Neural cell (in vitro differentiated cells): ENCODE measurements around the gene CCL24. TPM values are rescaled to one million over a fixed set of nuclear protein-coding genes. Genes with fewer than 3 reads are reported as not detected.
A peak's percentile ranks its signal among the peaks of the same experiment; 100 is the strongest.
"Not testable (repeated sequence)": the region's sequence is repeated elsewhere in the genome, so short reads cannot be mapped to it uniquely, and the experiment has no call there.

ENCODE experiments used
- H2AFZ ChIP-seq: fragments of 200-600, 300-800 bp; sonication (generic), shearing (Covaris generic); 2 replicates; pipeline ENCODE4 v1.6.0; 2014; ENCODE audit warnings: low read depth, mild to moderate bottlenecking, antibody characterized with exemption, low read length, moderate library complexity
- H3F3A ChIP-seq: fragments of 200-600 bp; shearing (Covaris generic); 2 replicates; pipeline ENCODE4 v1.6.1; 2016; ENCODE audit warnings: mild to moderate bottlenecking, moderate library complexity, mixed read lengths, antibody characterized with exemption, low read length; ENCODE audit not compliant: insufficient read depth, poor library complexity, severe bottlenecking
- H3K27ac ChIP-seq: fragments of 200-600, 300-800 bp; sonication (generic), shearing (Covaris generic); 2 replicates; pipeline ENCODE4 v1.5.1; 2014; ENCODE audit warnings: mild to moderate bottlenecking, low read length, moderate library complexity
- H3K27me3 ChIP-seq: fragments of 300-800, 200-600 bp; sonication (generic), shearing (Covaris generic); 2 replicates; pipeline ENCODE4 v1.6.0; 2014; ENCODE audit warnings: mild to moderate bottlenecking, low read depth, low read length, moderate library complexity; ENCODE audit not compliant: insufficient read depth
- H3K36me3 ChIP-seq: fragments of 300-800, 200-600 bp; sonication (generic), shearing (Covaris generic); 2 replicates; pipeline ENCODE4 v1.5.1; 2014; ENCODE audit warnings: mild to moderate bottlenecking, antibody characterized with exemption, low read length, moderate library complexity; ENCODE audit not compliant: insufficient read depth
- H3K4me2 ChIP-seq: fragments of 300-800, 200-600 bp; sonication (generic), shearing (Covaris generic); 2 replicates; pipeline ENCODE4 v1.6.0; 2014; ENCODE audit warnings: mild to moderate bottlenecking, low read length
- H3K4me3 ChIP-seq: fragments of 300-800, 200-600 bp; sonication (generic), shearing (Covaris generic); 2 replicates; pipeline ENCODE4 v1.5.1; 2014; ENCODE audit warnings: mild to moderate bottlenecking, low read length, moderate library complexity
- H3K79me2 ChIP-seq: fragments of 200-600 bp; shearing (Covaris generic); replicated peaks from 2 replicates; pipeline ENCODE4 v1.6.0; 2014; ENCODE audit warnings: mild to moderate bottlenecking, low read length, moderate library complexity; ENCODE audit not compliant: insufficient read depth
- H3K9ac ChIP-seq: fragments of 300-800, 200-600 bp; sonication (generic), shearing (Covaris generic); 2 replicates; pipeline ENCODE4 v1.6.1; 2016; ENCODE audit warnings: mild to moderate bottlenecking, low read length, mixed read lengths
- H3K9me2 ChIP-seq: fragments of 200-600 bp; shearing (Covaris generic); 2 replicates; pipeline ENCODE4 v1.6.1; 2016; ENCODE audit warnings: mild to moderate bottlenecking, low read length, mixed read lengths; ENCODE audit not compliant: insufficient read depth
- H3K9me3 ChIP-seq: fragments of 200-600, 300-800 bp; sonication (generic), shearing (Covaris generic); 2 replicates; pipeline ENCODE4 v1.6.1; 2016; ENCODE audit warnings: mild to moderate bottlenecking, mixed run types, low read length, moderate library complexity, mixed read lengths
- H4K20me1 ChIP-seq: fragments of 200-600 bp; shearing (Covaris generic); 2 replicates; pipeline ENCODE4 v1.6.1; 2016; ENCODE audit warnings: mild to moderate bottlenecking, mixed run types; ENCODE audit not compliant: insufficient read depth
- CTCF ChIP-seq: fragments of 450-650 bp; IDR thresholded peaks from 2 replicates; pipeline ENCODE4 v1.5.1; 2014; ENCODE audit warnings: antibody characterized with exemption, mild to moderate bottlenecking, moderate library complexity; ENCODE audit not compliant: poor library complexity, severe bottlenecking
- EZH2 ChIP-seq: fragments of 200-600, 300-800 bp; shearing (Covaris generic), sonication (generic); IDR thresholded peaks from 2 replicates; pipeline ENCODE4 v1.6.1; 2014; ENCODE audit warnings: antibody characterized with exemption, low read length, borderline replicate concordance, mild to moderate bottlenecking; ENCODE audit not compliant: insufficient read depth, poor library complexity, severe bottlenecking
- MXI1 ChIP-seq: fragments of 450-650 bp; conservative IDR thresholded peaks from 2 replicates; pipeline ENCODE4 v1.6.1; 2014; ENCODE audit warnings: antibody characterized with exemption, mild to moderate bottlenecking; ENCODE audit not compliant: poor library complexity, severe bottlenecking
- RAD21 ChIP-seq: fragments of 450-650 bp; conservative IDR thresholded peaks from 2 replicates; pipeline ENCODE4 v1.6.1; 2014; ENCODE audit warnings: antibody characterized with exemption, mild to moderate bottlenecking, moderate library complexity
- REST ChIP-seq: IDR thresholded peaks from 2 replicates; pipeline ENCODE4 v1.6.1; 2012; ENCODE audit warnings: borderline replicate concordance
- SMC3 ChIP-seq: fragments of 450-650 bp; conservative IDR thresholded peaks from 2 replicates; pipeline ENCODE4 v1.6.1; 2014; ENCODE audit warnings: antibody characterized with exemption, mild to moderate bottlenecking, moderate library complexity; ENCODE audit not compliant: poor library complexity
- polyA plus RNA-seq: library from polyadenylated mRNA; depleted of rRNA; stranded (reverse); fragments of >200 nt; gene quantifications from 2 replicates; pipeline ENCODE4 v1.2.3, GENCODE V29; 2014

CCL24 gene
- polyA plus RNA-seq, 1 donor from 2014 or later: not detected

- H3K9me2 ChIP-seq: no peaks in the 10 kb centered on the region
- peak; percentile 86 for TF ChIP-seq SMC3
- TF ChIP-seq CTCF: peak; percentile 84
- TF ChIP-seq REST: no peak
- TF ChIP-seq EZH2: no peak
- TF ChIP-seq MXI1: no peak
- peak; percentile 87 for TF ChIP-seq RAD21
Measured at GRCh38 chr7:75762350-75762917, 51.2 kb downstream of the CCL24 start.

GRCh38 chr7:75761801-75762200 lies 51.8 kb downstream of the CCL24 start:
- H3K9me3 ChIP-seq, H3K27me3 ChIP-seq, H4K20me1 ChIP-seq, H3K79me2 ChIP-seq, H3K27ac ChIP-seq, H3K4me3 ChIP-seq, H2AFZ ChIP-seq, H3F3A ChIP-seq, H3K9ac ChIP-seq, H3K4me2 ChIP-seq, H3K36me3 ChIP-seq, H3K9me2 ChIP-seq: not testable (repeated sequence)

More at GRCh38 chr7:75762350-75762917, 51.2 kb downstream of the CCL24 start:
- Histone ChIP-seq H3K9me3 (no peaks in the 10 kb centered on the region), H3K27ac (no peak overlapping the region), H3K4me3 (no peak overlapping the region), H2AFZ (no peak overlapping the region), H3K4me2 (no peak overlapping the region), H3K27me3 (no peaks in the 10 kb centered on the region), H3F3A (no peaks in the 10 kb centered on the region), H3K79me2 (no peaks in the 10 kb centered on the region), H3K36me3 (no peaks in the 10 kb centered on the region), H3K9ac (no peak overlapping the region), H4K20me1 (no peaks in the 10 kb centered on the region)

Other genes starting within 250 kb of the CCL24 start
- 12.9 and 13.3 TPM in 2 replicates for gene HIP1, start 74.9 kb downstream of the CCL24 start, polyA plus RNA-seq
- not detected in 2 replicates for gene CCL26, start 41.6 kb downstream of the CCL24 start, polyA plus RNA-seq
- 76.4 and 82.1 TPM in 2 replicates for gene RHBDD2, start 65.2 kb upstream of the CCL24 start, polyA plus RNA-seq
- 61.2 and 90.9 TPM in 2 replicates for gene POR, start 101.3 kb upstream of the CCL24 start, polyA plus RNA-seq
- 39.1 and 50.4 TPM in 2 replicates for gene TMEM120A, start 180.8 kb upstream of the CCL24 start, polyA plus RNA-seq
- gene STYXL1, start 234.2 kb upstream of the CCL24 start, polyA plus RNA-seq: 59.9 and 62.0 TPM in 2 replicates
- gene MDH2, start 234.3 kb upstream of the CCL24 start, polyA plus RNA-seq: 55.3 and 60.5 TPM in 2 replicates